OCI-LY1 (cell line): ENCODE data around the gene LRRC74A.

Experiments
- H2AFZ ChIP-seq: fragments of 200-600 bp; sonication (generic), shearing (Covaris generic); 2 replicates; pipeline ENCODE4 v1.6.0; 2014; ENCODE audit warnings: antibody characterized with exemption, mild to moderate bottlenecking, low read length
- H3F3A ChIP-seq: fragments of 200-600 bp; sonication (generic), shearing (Covaris generic); 2 replicates; pipeline ENCODE4 v1.6.0; 2014; ENCODE audit warnings: mild to moderate bottlenecking, antibody characterized with exemption, low read length, moderate library complexity; ENCODE audit not compliant: insufficient read depth
- H3K27ac ChIP-seq: fragments of 200-600 bp; sonication (generic); 2 replicates; pipeline ENCODE4 v1.5.1; 2014; ENCODE audit warnings: low read length, mixed run types, mild to moderate bottlenecking, low read depth; ENCODE audit not compliant: poor library complexity, severe bottlenecking
- H3K27me3 ChIP-seq: fragments of 200-600 bp; sonication (generic); 2 replicates; pipeline ENCODE4 v1.6.0; 2014; ENCODE audit warnings: antibody characterized with exemption, mild to moderate bottlenecking, low read length, moderate library complexity; ENCODE audit not compliant: insufficient read depth
- H3K36me3 ChIP-seq: fragments of 200-600 bp; sonication (generic); 2 replicates; pipeline ENCODE4 v1.6.1; 2014; ENCODE audit warnings: mild to moderate bottlenecking, antibody characterized with exemption, low read length, moderate library complexity, mixed read lengths; ENCODE audit not compliant: insufficient read depth
- H3K4me1 ChIP-seq: fragments of 200-600 bp; sonication (generic); 2 replicates; pipeline ENCODE4 v1.5.1; 2014; ENCODE audit warnings: mild to moderate bottlenecking, low read length, moderate library complexity; ENCODE audit not compliant: insufficient read depth, severe bottlenecking
- H3K4me2 ChIP-seq: fragments of 200-600 bp; sonication (generic), shearing (Covaris generic); 2 replicates; pipeline ENCODE4 v1.6.1; 2014; ENCODE audit warnings: low read length
- H3K4me3 ChIP-seq: fragments of 200-600 bp; sonication (generic); 2 replicates; pipeline ENCODE4 v1.5.1; 2014; ENCODE audit warnings: low read length, low read depth, mild to moderate bottlenecking, mixed read lengths; ENCODE audit not compliant: poor library complexity, severe bottlenecking
- H3K79me2 ChIP-seq: fragments of 200-600 bp; shearing (Covaris generic); 2 replicates; pipeline ENCODE4 v1.6.1; 2016; ENCODE audit warnings: mixed run types, low read length, mixed read lengths; ENCODE audit not compliant: insufficient read depth
- H3K9ac ChIP-seq: fragments of 200-600 bp; sonication (generic), shearing (Covaris generic); 2 replicates; pipeline ENCODE4 v1.6.1; 2014; ENCODE audit warnings: mild to moderate bottlenecking, low read length, mixed read lengths
- H3K9me2 ChIP-seq: fragments of 200-600 bp; sonication (generic), shearing (Covaris generic); 2 replicates; pipeline ENCODE4 v1.6.1; 2014; ENCODE audit warnings: low read depth, mild to moderate bottlenecking, low read length, mixed read lengths
- H3K9me3 ChIP-seq: fragments of 200-600 bp; shearing (Covaris generic); 2 replicates; pipeline ENCODE4 v1.6.1; 2014; ENCODE audit warnings: low read length, mixed read lengths
- H4K20me1 ChIP-seq: fragments of 200-600 bp; sonication (generic), shearing (Covaris generic); 2 replicates; pipeline ENCODE4 v1.6.0; 2016; ENCODE audit warnings: mild to moderate bottlenecking, low read length; ENCODE audit not compliant: insufficient read depth
- CTCF ChIP-seq: fragments of 200-600 bp; sonication (generic), shearing (Covaris generic); IDR thresholded peaks from 2 replicates; pipeline ENCODE4 v1.5.1; 2017; ENCODE audit warnings: mild to moderate bottlenecking, antibody characterized with exemption, low read length, moderate library complexity, mixed read lengths
- EZH2 ChIP-seq: fragments of 200-600 bp; sonication (generic), shearing (Covaris generic); IDR thresholded peaks from 2 replicates; pipeline ENCODE4 v1.8.0; 2017; ENCODE audit warnings: borderline replicate concordance, mixed run types, mild to moderate bottlenecking, antibody characterized with exemption, low read length, moderate library complexity, mixed read lengths

Gene LRRC74A

GRCh38 chr14:76881348-76881747, 55.1 kb downstream of the LRRC74A start:
- no peaks in the 10 kb centered on the region for H3K9me3 ChIP-seq
- H3K36me3 ChIP-seq: no peaks in the 10 kb centered on the region
- H3K9me2 ChIP-seq: no peaks in the 10 kb centered on the region
- no peak for TF ChIP-seq EZH2
- no peak for TF ChIP-seq CTCF
- peaks cover 9% of the 10 kb centered on the region; the same call in 1 of the 2 replicates for H3K27me3 ChIP-seq
- H3K27ac ChIP-seq: no peak overlapping the region
- H3K4me2 ChIP-seq: no peak overlapping the region
- no peak overlapping the region for H3K9ac ChIP-seq
- no peak overlapping the region for H3K4me3 ChIP-seq
- no peaks in the 10 kb centered on the region for H4K20me1 ChIP-seq
- H3K79me2 ChIP-seq: no peaks in the 10 kb centered on the region
- H2AFZ ChIP-seq: no peak overlapping the region
- no peaks in the 10 kb centered on the region for H3F3A ChIP-seq
- no peaks in the 10 kb centered on the region for H3K4me1 ChIP-seq

DNA sequence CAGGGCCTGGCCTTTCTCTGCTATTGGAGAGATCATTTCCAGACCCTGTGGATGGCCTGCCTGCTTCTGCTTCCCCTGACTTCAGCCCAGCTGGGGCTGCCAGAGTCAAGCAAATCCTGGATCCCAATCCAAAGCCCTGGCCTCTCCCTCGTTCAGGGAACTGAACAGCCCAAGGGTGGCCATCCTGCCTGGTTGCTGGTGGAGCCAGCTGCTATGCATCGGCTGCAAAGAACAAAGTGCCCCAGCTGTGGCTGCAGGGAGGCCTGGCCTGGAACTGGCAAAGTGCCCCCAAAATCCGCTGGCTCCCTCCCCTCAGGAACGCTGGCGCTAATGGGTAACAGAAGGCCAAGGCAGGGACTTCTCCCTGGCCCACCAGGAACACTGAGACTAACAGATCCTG, 56.4 kb downstream of the LRRC74A start:
- no peak overlapping the region for H3K4me2 ChIP-seq
- no peaks in the 10 kb centered on the region for H4K20me1 ChIP-seq
- no peak overlapping the region for H2AFZ ChIP-seq
- peaks cover 9% of the 10 kb centered on the region for H3K27me3 ChIP-seq
- no peak overlapping the region for H3K27ac ChIP-seq
- H3K4me1 ChIP-seq: no peaks in the 10 kb centered on the region
- H3K36me3 ChIP-seq: no peaks in the 10 kb centered on the region
- H3K9me3 ChIP-seq: no peaks in the 10 kb centered on the region
- no peaks in the 10 kb centered on the region for H3F3A ChIP-seq
- no peak overlapping the region for H3K4me3 ChIP-seq
- H3K9me2 ChIP-seq: no peaks in the 10 kb centered on the region
- H3K9ac ChIP-seq: no peak overlapping the region
- H3K79me2 ChIP-seq: no peaks in the 10 kb centered on the region
- no peak for TF ChIP-seq CTCF
- TF ChIP-seq EZH2: no peak

DNA sequence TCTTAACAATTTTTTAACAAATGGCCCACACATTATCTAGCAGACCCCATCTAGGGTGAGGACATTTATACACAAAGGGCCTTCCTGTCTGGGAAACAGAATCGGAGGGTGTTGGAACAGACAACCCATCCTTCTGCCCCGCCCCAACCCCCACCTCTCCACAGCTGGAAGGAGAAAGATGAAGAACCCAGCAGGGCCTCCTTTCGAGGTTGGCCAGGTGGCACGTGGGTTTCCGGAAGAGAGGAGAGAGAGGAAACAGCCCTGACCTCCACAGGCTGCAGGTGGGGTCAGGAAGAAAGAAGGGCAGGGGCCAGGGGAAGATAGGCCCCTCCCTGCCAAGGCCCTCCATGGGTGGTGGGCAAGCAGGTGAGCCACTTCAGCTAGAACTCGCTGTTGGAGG, 57.2 kb downstream of the LRRC74A start:
- Histone ChIP-seq H2AFZ (no peak overlapping the region), H3F3A (no peaks in the 10 kb centered on the region), H3K27ac (no peak overlapping the region), H4K20me1 (no peaks in the 10 kb centered on the region), H3K9me2 (no peaks in the 10 kb centered on the region), H3K36me3 (no peaks in the 10 kb centered on the region), H3K9ac (no peak overlapping the region), H3K27me3 (peaks cover 9% of the 10 kb centered on the region), H3K9me3 (no peaks in the 10 kb centered on the region), H3K4me3 (no peak overlapping the region), H3K4me1 (no peaks in the 10 kb centered on the region), H3K4me2 (no peak overlapping the region), H3K79me2 (no peaks in the 10 kb centered on the region)
- TF ChIP-seq EZH2 (no peak), CTCF (no peak)
